Left ventricle myocardium superior (tissue), 1 donor: ENCODE data around the gene UFC1. TPM values are rescaled to one million over a fixed set of nuclear protein-coding genes. Genes with fewer than 3 reads are reported as not detected.
A peak's percentile ranks its signal among the peaks of the same experiment; 100 is the strongest.

Experiments
- ATAC-seq: fragments of 200-7000 bp; cut with Tn5 transposase; one replicate; pipeline ENCODE4 v1.9.1; 2020; ENCODE audit warnings: mild to moderate bottlenecking, moderate library complexity
- DNase-seq: peaks from one replicate; pipeline ENCODE4 v3.0.0-alpha.2; 2020
- intact Hi-C: fragments of 100-400 bp; cut with micrococcal nuclease; formaldehyde crosslinking; loops from one replicate; pipeline ENCODE4 v1.11.0; 2022
- total RNA-seq: library from RNA; stranded (reverse); fragmentation: NEBNext Ultra II Directional; extraction: Animal tissue kit (Norgen Biotek cat#: 25700); gene quantifications from one replicate; pipeline ENCODE4 v1.2.1, GENCODE V29; 2021
- donor health status: DM: no; HTN: yes; CAD: no; lungs with severe emphysema.

Gene UFC1
- total RNA-seq, 1 donor from 2014 or later, result 78.0 TPM

DNA sequence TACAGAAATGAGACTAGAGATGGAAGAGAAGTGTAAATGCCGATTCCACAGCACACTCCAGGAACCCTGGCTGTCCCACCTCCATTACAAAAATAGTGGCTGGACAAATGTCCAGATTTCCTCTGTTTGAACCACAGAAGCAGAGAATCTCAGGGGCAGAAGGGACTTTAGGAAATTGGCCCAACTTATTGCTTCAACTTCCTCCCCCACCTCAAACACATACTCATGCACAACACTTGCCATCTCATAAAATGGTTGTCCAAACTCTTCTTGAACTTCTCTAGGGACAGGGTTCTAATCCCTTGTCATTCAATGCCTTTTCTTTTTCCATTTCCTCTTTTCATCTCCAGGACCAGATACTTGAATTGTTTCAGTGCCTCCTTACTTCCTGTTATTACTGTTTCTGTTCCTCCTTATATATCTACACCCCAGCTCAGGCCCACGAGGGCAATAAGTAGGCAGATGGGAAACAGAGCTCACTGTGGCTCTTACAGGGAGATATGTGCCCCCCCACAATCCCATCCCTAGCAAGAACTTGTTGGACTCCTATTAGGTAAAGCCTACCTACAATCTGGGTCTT lies 32.0 kb downstream of the UFC1 start:
- intact Hi-C loops, result loop anchor here (2.0 kb wide), 1 partner anchor 15 kb away; no protein-coding TSS in a partner anchor
- ATAC-seq (peak; percentile 46), DNase-seq (no peak)

- DNase-seq, result no peak
- ATAC-seq, result no peak
- intact Hi-C loops, result no loop called here
Observed at GRCh38 chr1:161187311-161187710, 33.5 kb downstream of the UFC1 start.

DNA sequence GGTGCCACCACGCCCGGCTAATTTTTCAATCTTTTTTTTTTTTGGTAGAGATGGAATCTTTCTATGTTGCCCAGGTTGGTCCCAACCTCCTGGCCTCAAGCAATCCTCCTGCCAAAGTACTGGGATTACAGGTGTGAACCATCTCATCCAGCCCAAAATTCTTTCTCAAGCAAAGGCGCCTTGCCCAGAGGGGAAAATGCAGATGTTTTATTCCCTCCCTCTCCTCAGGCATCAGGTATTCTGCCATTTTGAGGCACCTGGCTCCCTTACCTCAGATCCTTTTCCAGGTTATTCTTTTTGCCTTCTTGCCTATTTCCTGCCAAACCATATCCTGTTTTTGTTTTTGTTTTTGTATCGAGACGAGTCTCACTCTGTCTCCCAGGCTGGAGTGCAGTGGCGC lies 34.6 kb downstream of the UFC1 start:
- intact Hi-C loops, result no loop called here
- DNase-seq (no peak), ATAC-seq (no peak)

DNA sequence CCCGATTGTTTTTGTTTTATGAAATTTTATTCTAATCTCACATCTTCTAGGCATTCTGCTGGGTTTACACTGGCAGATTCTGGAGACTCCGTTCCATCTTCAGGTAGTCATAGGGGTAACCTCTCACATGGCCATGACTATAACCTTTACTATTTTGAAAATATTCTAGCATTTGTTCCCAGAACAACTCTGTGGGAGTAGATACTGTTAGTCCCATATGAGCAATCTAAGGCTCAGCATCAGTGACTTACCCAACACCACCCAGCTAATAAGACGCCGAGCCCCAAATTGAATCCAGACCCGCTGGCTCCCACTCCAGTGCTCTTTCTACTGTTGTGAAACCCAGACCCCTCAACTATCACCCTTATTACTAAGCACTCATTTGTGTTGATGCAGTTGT lies 35.3 kb downstream of the UFC1 start:
- no peak for DNase-seq

DNA sequence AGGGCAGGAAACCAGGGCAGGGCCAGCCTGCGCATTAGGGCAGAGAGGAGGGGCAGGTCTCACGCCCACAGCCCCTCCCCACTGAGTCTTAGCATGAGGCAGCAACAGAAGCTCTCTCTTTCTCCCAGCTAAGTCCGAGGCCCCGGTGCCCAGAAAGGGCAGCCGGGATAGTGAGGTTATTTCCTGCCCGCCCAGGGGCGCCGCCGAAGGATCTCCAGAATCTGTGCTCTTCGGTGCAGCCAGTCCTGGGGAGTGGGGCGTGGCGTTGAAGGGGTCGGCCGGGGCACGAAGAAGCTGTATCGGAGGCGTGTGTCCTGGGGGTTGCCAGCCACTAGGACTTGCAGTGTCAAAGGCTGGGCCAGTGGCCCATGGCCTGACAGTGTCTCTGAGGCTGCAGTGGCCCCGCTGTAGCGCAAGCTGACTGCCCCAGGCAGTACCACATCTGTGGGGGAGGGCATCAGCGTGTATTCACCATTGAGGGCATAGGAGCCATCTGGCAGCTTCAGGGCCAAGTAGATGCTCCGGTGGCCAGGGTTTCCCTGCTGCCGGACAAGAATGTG lies 37.3 kb downstream of the UFC1 start:
- intact Hi-C loops, result no loop called here
- ATAC-seq (no peak), DNase-seq (no peak)

More for the DNA sequence above, 35.3 kb downstream of the UFC1 start:
- no peak for ATAC-seq
- intact Hi-C loops, result no loop called here

DNA sequence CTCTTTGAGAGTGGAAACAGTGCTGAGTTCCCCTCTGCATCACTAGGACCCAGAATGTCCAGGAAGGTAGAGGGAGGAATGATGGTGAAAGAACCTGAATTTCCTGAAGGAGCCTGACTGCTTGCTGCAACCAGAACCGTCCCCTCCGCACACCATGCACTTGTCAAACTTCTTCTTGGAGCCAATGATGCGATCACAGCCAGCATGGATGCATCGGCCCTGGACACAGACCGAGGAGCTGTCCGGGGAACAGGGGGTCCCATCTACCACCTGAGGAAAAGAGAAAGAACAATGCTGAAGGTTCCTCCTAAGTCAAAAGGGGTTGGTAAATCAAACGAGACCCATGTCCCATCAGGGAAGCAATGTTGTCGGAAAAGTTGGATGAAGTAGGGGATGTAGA lies 38.2 kb downstream of the UFC1 start:
- no peak for ATAC-seq
- intact Hi-C loops, result no loop called here

DNA sequence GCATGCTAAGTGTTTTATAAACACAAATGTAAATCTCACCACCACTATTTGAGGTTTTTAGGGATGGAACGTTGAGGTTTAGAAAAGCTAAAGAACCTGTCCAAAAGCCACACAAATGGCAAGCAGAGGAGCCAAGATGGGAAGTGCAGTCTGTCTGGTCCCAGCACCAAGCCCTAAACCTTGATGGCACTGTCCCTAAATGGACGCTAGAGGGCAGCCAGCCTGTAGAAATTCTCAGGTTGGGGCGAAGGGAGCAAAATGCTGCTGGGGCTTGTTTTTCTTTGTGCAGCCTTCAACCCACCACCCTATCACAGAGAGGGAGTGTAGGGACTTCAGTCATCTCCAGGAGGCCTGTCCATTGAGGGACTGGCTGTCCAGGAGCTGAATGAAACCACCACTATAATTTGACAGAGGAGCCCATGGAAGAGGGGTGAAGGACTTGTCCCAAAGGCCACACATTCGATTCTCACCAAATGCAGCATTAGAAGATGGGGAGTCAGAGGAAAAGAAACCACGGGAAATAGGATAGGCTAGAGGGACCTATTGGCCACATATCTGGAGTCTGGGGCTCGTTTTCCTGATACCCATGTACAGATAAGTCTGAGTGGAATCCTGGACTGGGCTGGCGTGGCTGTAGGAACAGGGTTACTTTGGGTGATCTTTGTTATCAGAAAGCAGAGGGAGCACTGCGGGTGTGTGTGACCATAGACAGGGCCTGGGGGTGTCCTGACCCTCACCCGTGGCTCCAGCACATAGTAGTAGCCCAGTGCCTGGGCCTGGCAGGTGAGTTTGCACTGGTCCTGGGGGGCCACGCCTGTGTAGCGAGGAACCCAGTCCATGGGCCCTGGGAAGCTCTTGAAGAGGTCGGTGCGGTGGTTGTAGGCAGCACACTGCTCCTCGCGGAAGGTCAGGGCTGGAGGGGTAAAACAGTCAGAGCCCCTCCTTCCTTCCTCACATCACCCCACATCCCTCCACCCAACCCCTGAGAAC lies 39.0 kb downstream of the UFC1 start:
- ATAC-seq, result peak; percentile 62
- peak; percentile 50 for DNase-seq
- intact Hi-C loops, result no loop called here

More for the DNA sequence above, 38.2 kb downstream of the UFC1 start:
- no peak for DNase-seq

DNA sequence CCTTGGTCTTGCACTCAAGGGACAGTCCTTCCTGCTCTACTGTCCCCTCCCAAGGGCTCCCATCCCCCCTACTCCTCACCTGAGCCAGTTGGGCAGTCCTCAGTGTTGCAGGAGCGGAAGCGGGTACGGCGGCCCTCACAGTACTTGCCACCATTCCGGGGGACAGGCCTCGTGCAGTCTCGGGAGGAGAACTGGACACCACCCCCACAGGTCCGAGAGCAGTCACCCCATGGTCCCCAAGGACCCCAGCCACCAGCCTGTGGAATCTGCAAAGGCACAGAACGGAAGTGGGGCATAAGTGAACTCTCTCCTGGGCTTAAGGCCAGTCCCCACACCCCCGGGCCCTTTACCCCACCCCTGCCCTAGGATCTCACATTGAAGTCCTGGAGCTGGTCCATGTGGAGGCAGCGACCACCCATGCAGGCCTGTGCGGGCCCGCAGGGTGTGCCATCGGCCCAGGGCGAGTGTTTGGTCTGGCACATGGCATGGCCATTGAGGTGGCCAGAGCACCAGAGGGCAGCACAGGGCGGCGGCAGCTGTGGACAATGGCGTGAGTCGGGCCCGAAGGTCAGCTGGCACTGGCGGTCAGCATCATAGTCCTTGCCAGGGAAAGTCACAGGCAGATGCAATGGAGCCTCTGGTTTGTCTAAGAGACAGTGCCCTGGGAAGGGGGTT lies 39.9 kb downstream of the UFC1 start:
- ATAC-seq, result no peak
- no peak for DNase-seq
- intact Hi-C loops, result no loop called here

GRCh38 chr1:161195171-161195570 lies 41.4 kb downstream of the UFC1 start:
- ATAC-seq, result no peak
- intact Hi-C loops, result no loop called here
- DNase-seq, result no peak

GRCh38 chr1:161196111-161196510 lies 42.3 kb downstream of the UFC1 start:
- intact Hi-C loops, result no loop called here
- DNase-seq, result no peak
- no peak for ATAC-seq

DNA sequence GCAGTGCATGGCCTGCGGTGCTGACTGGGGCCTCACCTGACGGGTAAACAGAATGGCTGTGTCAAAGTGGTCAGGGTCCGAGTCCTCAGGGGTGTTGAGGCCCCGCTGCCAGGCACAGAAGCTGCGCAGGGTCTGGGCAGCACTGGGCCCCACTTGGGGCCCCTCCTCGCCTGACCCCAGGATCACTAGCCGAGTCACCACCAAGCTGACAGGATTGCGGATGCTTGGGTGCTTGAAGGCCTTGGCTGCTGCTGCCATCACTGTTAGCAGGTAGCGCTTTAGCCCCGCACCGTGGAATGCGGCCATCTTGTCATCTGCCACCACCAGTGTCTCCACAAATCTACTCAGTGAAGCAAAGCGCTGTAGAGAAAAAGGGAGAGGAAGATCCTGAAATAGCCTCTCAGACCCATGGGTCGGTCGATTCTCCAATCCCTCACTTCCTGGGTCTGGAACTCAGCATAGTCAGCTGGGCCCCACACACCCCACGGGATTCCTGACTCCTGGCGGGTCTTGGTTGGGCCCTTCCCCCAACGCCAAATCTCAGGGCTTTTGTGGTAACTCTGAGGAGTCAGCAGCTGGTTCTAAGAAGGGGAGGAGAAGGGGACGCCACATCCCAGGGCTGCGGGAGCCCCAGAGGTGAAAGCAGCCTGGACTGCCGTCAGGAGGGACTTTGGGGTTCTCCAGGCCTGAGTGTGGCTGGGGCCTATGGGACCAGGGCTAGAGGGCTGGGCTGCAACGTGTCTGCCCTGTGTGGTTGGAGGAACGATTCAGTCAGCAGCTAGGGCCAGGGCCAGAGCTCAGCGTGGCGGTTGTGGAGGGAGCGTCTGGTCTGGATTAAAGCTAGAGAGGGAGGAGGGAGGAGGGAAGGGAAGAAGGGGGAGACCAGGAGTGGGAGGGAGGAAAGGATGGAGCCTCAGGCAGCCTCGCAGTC lies 43.0 kb downstream of the UFC1 start:
- intact Hi-C loops, result no loop called here
- ATAC-seq (peak; percentile 4), DNase-seq (peak; percentile 69)

DNA sequence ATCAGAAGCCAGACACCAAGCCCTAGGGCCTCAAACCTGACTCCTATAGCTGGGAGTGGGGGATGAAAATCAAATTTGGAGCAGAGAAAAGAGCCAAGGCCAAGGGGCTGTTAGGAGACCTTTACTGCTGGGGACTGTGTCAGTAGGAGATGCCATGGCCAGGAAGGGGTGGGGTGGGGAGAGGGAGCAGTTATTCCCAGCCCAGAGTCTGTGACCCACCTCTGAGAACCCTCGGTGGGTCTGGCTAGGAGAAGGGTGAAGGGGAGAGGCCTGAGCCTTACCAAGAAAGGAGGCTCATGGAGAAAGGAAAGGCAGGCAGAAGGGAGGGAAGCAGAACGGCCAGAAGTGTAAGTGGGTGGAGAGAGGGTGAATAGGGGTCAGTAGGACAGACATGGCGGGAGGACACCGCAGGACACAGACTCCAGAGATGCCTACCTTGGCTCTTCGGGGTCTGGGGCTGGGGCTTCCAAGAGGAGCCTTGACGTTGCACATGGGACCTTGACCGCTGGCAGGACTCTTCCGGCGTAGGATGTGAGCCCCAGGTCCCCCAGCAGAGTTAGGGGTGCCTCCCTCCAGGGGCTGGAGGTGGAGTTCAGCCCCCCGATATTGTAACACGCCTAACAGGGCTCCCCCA lies 43.9 kb downstream of the UFC1 start:
- intact Hi-C loops, result no loop called here
- DNase-seq (no peak), ATAC-seq (no peak)

- ATAC-seq (peak; percentile 0), DNase-seq (peak; percentile 59)
- intact Hi-C loops, result no loop called here
Observed at GRCh38 chr1:161198194-161198896, 44.6 kb downstream of the UFC1 start.

DNA sequence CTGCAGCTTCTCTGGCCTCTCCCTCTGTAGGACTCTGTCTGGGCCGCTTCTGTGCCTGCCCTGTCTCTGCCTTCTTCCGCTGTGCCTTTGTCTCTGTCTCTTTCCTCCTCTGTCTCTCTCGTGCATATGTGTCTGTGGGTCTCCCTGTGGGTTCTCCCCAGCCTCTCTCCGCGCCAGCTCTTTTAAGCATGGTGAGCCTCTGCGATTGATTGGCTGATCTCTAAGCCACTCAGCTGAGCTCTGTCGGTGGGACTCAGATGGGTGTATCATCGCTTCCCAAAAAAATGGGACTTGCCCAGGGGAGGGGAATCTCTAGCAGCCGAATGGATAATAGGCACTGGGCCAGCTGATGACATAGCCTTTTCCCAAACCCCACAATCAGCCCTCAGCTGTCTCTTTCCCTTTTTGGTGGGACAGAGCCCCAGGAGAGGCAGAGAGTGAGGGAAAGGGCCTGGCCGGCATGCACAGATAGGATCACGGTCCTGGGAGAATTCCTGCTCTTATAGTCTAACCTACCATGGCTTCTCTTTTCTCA lies 45.2 kb downstream of the UFC1 start, which contains the start of gene ADAMTS4:
ADAMTS4 (minus strand) TSS at position 158 of the 535 bp plus-strand sequence. CDS start 427 bp downstream, outside the sequence.
- ATAC-seq (peak; percentile 35), DNase-seq (peak; percentile 69)

DNA sequence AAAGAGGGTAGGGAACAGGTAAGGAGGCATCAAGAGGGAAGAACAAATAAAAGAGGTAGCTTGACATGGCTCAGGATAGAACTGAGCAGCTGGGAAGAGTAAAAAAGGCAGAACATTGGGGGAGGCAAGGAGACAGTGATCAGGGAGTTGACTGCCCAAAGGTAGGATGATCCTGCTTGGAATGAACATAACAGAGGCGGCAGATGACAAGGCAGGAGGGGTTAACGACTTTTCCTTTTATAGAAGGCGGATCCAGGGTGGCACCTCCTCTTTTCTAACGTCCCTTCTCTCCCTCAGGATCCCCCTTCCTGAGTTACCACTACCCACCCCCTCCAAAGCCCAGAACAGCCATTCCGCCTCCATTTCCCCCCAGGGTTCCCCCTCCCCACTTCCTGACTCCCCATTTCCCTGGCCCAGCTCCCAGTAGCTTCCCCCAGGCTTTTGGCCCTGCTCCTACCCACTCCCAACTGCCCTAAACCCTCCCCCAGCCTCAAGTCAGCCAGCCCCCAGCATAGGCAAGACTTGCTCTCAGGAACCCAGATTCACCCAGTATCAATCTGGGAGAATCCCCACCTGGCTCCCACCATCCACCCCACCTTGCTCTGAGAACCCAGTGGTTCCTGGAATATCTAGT lies 45.8 kb downstream of the UFC1 start:
- intact Hi-C loops, result loop anchor here (2.0 kb wide), 1 partner anchor 15 kb away; no protein-coding TSS in a partner anchor
- ATAC-seq (no peak), DNase-seq (no peak)

More for the DNA sequence above, 45.2 kb downstream of the UFC1 start, which contains the start of gene ADAMTS4:
- intact Hi-C loops, result no loop called here

- ATAC-seq (no peak), DNase-seq (no peak)
- intact Hi-C loops, result loop anchor here (2.0 kb wide), 1 partner anchor 16 kb away; no protein-coding TSS in a partner anchor
Observed at GRCh38 chr1:161200421-161200991, 46.7 kb downstream of the UFC1 start.
